BE2C (cell line): Measurements from ENCODE around the gene CCS.

Source experiments
- DNase-seq: peaks from one replicate; pipeline ENCODE4 v3.0.0-alpha.2; 2020
- H3K27me3 ChIP-seq: fragments of 250-450 bp; sonication (Bioruptor Pico); 2 replicates; pipeline ENCODE4 v1.5.1; 2020; ENCODE audit warnings: mild to moderate bottlenecking
- H3K36me3 ChIP-seq: fragments of 250-450 bp; sonication (Bioruptor Pico); 2 replicates; pipeline ENCODE4 v1.5.1; 2020; ENCODE audit warnings: mild to moderate bottlenecking
- H3K4me1 ChIP-seq: fragments of 250-450 bp; sonication (Bioruptor Pico); 2 replicates; pipeline ENCODE4 v1.5.1; 2020
- H3K4me3 ChIP-seq: 2 replicates; pipeline ENCODE4 v1.5.1; 2011; ENCODE audit warnings: low read depth, low read length
- H3K9me3 ChIP-seq: fragments of 250-450 bp; sonication (Bioruptor Pico); 2 replicates; pipeline ENCODE4 v1.5.1; 2020
- TF ChIP-seq, protein P1 (sequence below): IDR thresholded peaks from 2 replicates; pipeline ENCODE4 v1.5.1; 2012; ENCODE audit warnings: mild to moderate bottlenecking, low read depth, low read length

Gene CCS

DNA sequence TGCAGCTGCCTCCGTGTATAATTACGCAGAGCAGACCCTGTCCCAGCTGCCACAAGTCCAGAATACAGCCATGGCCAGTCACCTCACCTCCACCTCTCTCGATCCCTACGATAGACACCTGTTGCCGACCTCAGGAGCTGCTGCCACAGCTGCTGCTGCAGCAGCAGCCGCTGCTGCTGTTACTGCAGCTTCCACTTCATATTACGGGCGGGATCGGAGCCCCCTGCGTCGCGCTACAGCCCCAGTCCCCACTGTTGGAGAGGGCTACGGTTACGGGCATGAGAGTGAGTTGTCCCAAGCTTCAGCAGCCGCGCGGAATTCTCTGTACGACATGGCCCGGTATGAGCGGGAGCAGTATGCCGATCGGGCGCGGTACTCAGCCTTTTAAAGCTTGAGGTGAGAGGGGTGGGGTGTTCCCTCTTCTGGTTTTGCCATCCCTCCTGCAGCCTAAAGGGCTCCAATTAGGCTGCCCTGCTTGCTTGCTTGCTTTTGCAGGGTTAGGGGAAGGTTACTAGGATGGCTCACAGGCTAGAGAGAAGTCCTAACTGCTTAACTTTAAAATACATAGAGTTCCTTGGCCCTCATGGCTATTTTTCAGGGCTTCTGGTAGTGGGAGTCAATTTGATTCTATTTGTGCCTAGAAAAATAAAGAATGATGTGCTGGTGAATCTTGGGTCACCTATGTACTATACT, 50.9 kb downstream of the CCS start:
- Histone ChIP-seq H3K27me3 (no peaks in the 10 kb centered on the region), H3K36me3 (peaks cover 95% of the 10 kb centered on the region), H3K9me3 (no peaks in the 10 kb centered on the region), H3K4me1 (peaks cover 3% of the 10 kb centered on the region; the same call in 1 of the 2 replicates), H3K4me3 (no peak overlapping the region; the same call in 1 of the 2 replicates)
- TF ChIP-seq, protein P1, sequence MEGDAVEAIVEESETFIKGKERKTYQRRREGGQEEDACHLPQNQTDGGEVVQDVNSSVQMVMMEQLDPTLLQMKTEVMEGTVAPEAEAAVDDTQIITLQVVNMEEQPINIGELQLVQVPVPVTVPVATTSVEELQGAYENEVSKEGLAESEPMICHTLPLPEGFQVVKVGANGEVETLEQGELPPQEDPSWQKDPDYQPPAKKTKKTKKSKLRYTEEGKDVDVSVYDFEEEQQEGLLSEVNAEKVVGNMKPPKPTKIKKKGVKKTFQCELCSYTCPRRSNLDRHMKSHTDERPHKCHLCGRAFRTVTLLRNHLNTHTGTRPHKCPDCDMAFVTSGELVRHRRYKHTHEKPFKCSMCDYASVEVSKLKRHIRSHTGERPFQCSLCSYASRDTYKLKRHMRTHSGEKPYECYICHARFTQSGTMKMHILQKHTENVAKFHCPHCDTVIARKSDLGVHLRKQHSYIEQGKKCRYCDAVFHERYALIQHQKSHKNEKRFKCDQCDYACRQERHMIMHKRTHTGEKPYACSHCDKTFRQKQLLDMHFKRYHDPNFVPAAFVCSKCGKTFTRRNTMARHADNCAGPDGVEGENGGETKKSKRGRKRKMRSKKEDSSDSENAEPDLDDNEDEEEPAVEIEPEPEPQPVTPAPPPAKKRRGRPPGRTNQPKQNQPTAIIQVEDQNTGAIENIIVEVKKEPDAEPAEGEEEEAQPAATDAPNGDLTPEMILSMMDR = no peak
- no peak for DNase-seq

DNA sequence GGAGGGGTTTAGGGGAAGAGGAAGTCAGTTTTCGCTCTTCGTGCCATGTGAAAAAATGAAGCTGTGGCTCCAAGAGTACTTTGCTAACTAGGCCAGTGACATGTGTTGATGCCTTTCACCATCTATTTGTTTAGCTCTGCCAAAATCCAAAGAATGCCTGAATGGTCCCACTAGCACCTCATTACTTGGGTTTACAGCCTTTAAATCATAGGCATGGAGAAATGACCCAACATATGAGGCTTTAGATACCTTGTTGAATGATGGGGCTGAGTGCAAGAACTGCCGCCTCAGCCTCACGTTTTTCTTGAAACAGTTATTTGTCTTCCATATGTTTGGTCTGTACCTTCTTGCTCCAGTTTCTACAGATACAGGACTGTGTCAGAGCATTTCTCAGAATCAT, 53.8 kb downstream of the CCS start:
- Histone ChIP-seq H3K4me3 (no peak overlapping the region), H3K27me3 (no peaks in the 10 kb centered on the region), H3K36me3 (peaks cover 95% of the 10 kb centered on the region), H3K4me1 (peaks cover 3% of the 10 kb centered on the region; the same call in 1 of the 2 replicates), H3K9me3 (no peaks in the 10 kb centered on the region)
- TF ChIP-seq, protein P1 = no peak
- DNase-seq = no peak

DNA sequence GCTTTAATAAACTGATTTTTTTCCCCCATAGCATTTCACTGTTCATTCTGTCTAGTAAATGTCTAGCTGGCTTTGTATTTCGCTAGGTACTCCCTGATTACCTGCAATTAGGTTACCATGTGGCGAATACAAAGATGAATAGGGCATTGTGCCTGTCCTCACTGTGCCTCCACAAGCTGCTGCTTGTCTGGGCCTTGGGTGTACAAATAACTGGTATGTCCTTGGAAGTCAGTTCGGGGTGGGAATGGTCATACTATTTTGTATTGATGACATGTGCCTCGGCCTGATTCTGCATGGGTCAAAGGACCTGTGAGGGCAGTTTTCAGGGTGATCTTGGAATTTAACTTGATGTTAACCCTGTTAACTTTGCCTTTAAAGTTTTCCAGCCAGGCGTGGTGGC, 56.9 kb downstream of the CCS start:
- H3K9me3 ChIP-seq = no peaks in the 10 kb centered on the region
- no peaks in the 10 kb centered on the region for H3K27me3 ChIP-seq
- TF ChIP-seq, protein P1 = no peak
- H3K36me3 ChIP-seq = peaks cover 94% of the 10 kb centered on the region
- no peaks in the 10 kb centered on the region for H3K4me1 ChIP-seq
- no peak overlapping the region for H3K4me3 ChIP-seq
- DNase-seq = no peak

DNA sequence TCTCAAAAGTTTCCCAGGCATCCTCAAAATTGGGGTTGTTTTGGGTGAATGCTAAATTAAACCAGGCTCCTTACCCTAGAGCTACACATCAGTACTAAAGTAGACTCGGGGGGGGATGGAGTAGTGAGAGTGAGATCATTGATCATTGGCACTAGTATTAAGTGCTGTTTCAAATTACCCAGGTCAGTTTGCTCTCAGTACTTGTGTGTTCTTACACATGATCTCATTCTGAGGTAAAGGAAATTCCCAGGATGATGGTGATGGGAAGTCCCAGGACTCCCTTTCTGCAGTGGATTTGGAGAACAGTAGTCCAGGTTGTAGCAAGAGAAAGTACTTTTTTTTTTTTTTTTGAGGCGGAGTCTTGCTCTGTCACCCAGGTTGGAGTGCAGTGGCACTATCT, 58.0 kb downstream of the CCS start:
- no peak for DNase-seq
- no peaks in the 10 kb centered on the region for H3K27me3 ChIP-seq
- H3K9me3 ChIP-seq = no peaks in the 10 kb centered on the region
- H3K36me3 ChIP-seq = peaks cover 88% of the 10 kb centered on the region
- no peak overlapping the region for H3K4me3 ChIP-seq
- no peaks in the 10 kb centered on the region for H3K4me1 ChIP-seq
- TF ChIP-seq, protein P1 = no peak

DNA sequence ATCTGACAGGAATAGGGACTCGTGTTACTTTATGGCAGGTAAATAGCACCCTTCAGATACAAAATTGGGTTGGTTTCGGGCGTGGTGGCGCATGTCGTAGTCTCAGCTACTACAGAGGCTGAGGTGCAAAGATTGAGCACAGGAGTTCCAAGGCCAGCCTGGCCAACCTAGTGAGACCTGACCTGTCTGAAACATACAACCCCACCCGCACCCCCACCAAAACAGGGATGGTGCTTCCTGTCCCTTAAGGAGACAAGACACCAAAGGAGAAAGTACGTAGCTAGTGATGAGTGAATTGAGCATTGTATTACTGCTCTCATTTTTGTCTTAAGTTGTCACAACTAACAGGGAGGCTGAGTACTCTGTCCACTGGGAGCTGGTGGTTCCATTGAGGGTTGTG, 59.7 kb downstream of the CCS start:
- Histone ChIP-seq H3K36me3 (peaks cover 84% of the 10 kb centered on the region), H3K4me1 (no peaks in the 10 kb centered on the region), H3K9me3 (no peaks in the 10 kb centered on the region), H3K27me3 (no peaks in the 10 kb centered on the region), H3K4me3 (no peak overlapping the region)
- DNase-seq = no peak
- TF ChIP-seq, protein P1 = no peak

DNA sequence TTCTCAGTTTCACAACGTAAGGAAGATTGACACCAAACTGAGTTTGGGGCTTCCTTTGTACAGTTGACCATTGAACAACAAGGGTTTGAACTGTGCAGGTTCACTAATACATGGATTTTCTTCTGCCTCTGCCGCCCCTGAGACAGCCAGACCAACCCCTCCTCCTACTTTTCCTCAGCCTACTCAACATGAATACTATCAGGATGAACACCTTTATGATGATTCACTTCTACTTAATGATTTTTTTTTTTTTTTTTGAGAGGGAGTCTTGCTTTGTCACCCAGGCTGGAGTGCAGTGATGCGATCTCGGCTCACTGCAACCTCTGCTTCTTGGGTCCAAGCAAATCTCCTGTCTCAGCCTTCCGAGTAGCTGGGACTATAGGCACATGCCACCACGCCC, 60.1 kb downstream of the CCS start:
- H3K36me3 ChIP-seq = peaks cover 84% of the 10 kb centered on the region
- DNase-seq = no peak

More for the DNA sequence above, 60.1 kb downstream of the CCS start:
- TF ChIP-seq, protein P1 = no peak
- Histone ChIP-seq H3K9me3 (no peaks in the 10 kb centered on the region), H3K4me1 (no peaks in the 10 kb centered on the region), H3K27me3 (no peaks in the 10 kb centered on the region), H3K4me3 (no peak overlapping the region)
